Measurements from ENCODE around the gene HCFC1.

The HCFC1 gene

DNA sequence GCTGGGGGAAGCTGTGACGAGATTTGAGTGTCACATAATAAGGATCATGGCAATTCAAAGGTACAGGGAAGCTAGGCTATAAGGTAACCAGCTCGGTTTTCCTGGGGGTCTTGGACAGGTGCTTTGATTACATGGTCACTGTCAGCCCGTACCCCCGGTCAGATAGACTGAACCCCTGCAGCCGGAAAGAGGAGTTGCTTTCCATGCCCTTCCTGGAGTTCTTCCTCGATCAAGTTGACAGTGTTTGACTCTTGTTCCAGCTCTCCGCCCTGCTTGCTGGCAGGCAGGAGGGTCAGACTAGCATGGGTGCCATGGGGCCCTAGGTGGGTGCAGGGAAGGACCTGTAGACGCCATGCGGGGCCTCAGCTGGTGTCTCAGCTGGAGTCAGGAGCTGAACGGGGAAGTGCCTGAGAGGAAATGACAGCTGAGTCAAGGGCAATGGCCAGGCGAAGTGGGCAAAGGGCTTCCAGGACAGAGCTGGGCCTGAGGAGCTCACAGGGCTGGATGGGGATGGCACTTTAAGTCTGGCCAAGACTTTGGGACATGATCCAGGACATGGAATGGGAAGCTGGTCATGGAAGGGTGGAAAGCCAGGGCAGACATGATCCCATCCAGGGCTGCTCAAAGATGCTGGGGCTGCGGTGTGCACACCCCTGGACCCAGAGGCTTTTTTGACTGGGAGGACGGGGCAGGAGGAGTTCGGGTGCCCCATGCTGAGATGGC, 2.5 kb upstream of the HCFC1 start:
- Histone ChIP-seq H3K4me2 (ENCODE audit: insufficient read depth, low read length) (peak overlapping the region; percentile 73), H3K27ac (ENCODE audit: low read length) (peak overlapping the region; percentile 100), H3K9me3 (ENCODE audit: insufficient read depth, low read length, severe bottlenecking) (no peaks in the 10 kb centered on the region), H2AFZ (ENCODE audit: low read depth, low read length) (peak overlapping the region; percentile 31; the same call in 1 of the 2 replicates), H3K4me3 (ENCODE audit: low read depth in 1 of 2, low read length in 2 of 2) (peak overlapping the region in 1 of 2 experiments; percentile 90; a peak in 2 of 4 replicates), H3K27me3 (ENCODE audit: insufficient read depth, low read length, poor library complexity) (no peaks in the 10 kb centered on the region), H4K20me1 (ENCODE audit: insufficient read depth, low read length) (peaks cover 7% of the 10 kb centered on the region), H3K79me2 (ENCODE audit: insufficient read depth, low read length) (peaks cover 48% of the 10 kb centered on the region), H3K9ac (ENCODE audit: low read depth, low read length) (peak overlapping the region; percentile 99), H3K36me3 (ENCODE audit: insufficient read depth, low read length) (peaks cover 8% of the 10 kb centered on the region; the same call in 1 of the 2 replicates), H3K4me1 (ENCODE audit: insufficient read depth, low read length) (peaks cover 19% of the 10 kb centered on the region)
- TF ChIP-seq, protein P1, sequence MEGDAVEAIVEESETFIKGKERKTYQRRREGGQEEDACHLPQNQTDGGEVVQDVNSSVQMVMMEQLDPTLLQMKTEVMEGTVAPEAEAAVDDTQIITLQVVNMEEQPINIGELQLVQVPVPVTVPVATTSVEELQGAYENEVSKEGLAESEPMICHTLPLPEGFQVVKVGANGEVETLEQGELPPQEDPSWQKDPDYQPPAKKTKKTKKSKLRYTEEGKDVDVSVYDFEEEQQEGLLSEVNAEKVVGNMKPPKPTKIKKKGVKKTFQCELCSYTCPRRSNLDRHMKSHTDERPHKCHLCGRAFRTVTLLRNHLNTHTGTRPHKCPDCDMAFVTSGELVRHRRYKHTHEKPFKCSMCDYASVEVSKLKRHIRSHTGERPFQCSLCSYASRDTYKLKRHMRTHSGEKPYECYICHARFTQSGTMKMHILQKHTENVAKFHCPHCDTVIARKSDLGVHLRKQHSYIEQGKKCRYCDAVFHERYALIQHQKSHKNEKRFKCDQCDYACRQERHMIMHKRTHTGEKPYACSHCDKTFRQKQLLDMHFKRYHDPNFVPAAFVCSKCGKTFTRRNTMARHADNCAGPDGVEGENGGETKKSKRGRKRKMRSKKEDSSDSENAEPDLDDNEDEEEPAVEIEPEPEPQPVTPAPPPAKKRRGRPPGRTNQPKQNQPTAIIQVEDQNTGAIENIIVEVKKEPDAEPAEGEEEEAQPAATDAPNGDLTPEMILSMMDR (IDR thresholded peaks at IDR 0.05; ENCODE audit: borderline replicate concordance, extremely low read depth, low read length, poor library complexity, severe bottlenecking) = no peak
- TF ChIP-seq EZH2 (IDR thresholded peaks at IDR 0.05; ENCODE audit: borderline replicate concordance, low read depth, low read length, severe bottlenecking) = no peak
- ATAC-seq (ENCODE audit: insufficient read depth, low read depth) (no peak), DNase-seq (no peak)

DNA sequence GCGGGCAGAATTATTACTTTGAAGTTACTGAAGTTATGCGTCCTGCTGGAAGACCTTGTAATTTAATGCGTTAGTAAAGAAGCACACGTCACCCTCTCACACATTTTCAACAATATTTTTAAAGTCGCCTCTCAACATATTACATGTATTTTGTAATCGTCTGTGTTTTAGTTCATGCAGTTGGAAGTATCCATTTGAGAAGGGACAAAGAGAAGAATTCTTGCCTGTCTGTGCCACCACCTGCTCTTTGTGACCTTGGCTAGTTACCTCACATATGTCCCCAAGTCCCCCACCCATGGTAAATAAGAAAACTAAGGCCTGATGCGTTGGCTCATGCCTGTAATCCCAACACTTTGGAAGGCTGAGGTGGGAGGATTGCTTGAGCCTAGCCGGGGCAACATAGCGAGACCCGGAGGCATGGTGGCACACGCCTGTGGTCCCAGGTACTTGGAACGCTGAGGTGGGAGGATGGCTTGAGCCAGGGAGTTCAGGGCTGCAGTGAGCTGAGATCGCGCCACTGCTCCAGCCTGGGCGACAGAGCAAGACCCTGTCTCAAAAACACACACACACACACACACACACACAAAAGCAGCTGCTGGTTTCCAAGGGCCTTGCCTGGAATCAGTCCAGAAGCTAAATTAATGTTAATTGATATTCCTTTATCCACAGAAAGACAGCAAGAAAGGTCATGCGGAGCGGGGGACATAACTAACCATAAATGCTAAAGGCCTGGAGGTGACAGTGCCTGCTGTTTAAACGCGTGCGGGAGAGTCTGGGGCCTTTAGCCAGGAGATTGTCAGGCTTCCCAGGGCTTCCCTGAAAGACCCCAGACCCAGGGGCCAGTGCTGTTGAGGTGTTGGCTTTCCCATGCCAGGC, 1.7 kb upstream of the HCFC1 start:
- ATAC-seq (ENCODE audit: insufficient read depth, low read depth) = no peak
- no peak for TF ChIP-seq EZH2 (IDR thresholded peaks at IDR 0.05; ENCODE audit: borderline replicate concordance, low read depth, low read length, severe bottlenecking)
- TF ChIP-seq, protein P1 (IDR thresholded peaks at IDR 0.05; ENCODE audit: borderline replicate concordance, extremely low read depth, low read length, poor library complexity, severe bottlenecking) = no peak
- peak overlapping the region; percentile 31 for H2AFZ ChIP-seq (ENCODE audit: low read depth, low read length)

DNA sequence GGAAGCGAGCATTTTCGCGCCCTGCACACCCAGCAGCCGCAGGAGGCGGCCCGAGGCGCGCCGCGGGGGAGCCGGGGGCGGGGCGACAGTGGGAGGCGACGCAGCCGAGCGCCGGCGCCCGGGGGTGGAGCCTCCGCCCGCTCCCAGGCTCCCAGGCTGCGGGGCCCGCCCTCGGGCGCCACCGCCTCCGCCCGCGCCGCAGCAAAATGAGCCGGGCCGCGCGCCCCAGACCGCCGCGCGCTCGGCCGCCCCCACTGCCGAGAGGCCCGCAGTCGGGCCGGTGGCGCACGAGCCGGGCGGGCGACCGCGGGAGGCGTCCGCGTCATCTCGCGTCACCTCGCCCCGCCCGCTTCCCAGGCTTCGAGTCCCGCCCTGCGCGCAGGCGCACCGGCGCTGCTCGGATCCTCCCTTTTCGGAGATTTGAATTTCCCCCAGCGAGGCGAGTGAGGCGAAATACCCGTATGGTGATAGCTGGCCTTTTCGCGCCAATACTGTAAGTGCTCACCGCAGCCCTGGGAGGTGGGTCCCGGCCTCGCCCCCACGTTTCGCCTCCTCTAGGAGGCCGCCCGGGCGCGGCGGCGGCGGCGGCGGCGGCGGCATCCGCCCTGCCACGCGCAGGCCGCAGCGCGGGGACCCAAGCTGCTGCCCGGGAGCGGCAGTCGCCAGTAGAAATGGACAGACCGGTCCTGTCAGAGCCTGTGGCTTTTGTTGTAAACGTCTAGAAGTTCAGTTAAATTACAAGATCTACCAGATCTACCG, 929 bp upstream of the HCFC1 start, which contains the start of gene TMEM187:
TSS of gene TMEM187 (plus strand) at position 387 of the 759 bp plus-strand sequence. CDS start 9,309 bp downstream, outside the sequence.
- peak; percentile 93 for DNase-seq
- H4K20me1 ChIP-seq (ENCODE audit: insufficient read depth, low read length) = peaks cover 23% of the 10 kb centered on the region
- no peaks in the 10 kb centered on the region for H3K9me3 ChIP-seq (ENCODE audit: insufficient read depth, low read length, severe bottlenecking)
- peaks cover 64% of the 10 kb centered on the region for H3K79me2 ChIP-seq (ENCODE audit: insufficient read depth, low read length)
- peaks cover 22% of the 10 kb centered on the region for H3K36me3 ChIP-seq (ENCODE audit: insufficient read depth, low read length)
- H3K4me3 ChIP-seq (ENCODE audit: low read depth in 1 of 2, low read length in 2 of 2) = peak within 1 kb of the TSS; percentile 58 to 90
- H3K27ac ChIP-seq (ENCODE audit: low read length) = peak within 1 kb of the TSS; percentile 100
- H3K27me3 ChIP-seq (ENCODE audit: insufficient read depth, low read length, poor library complexity) = no peaks in the 10 kb centered on the region
- no peak for TF ChIP-seq EZH2 (IDR thresholded peaks at IDR 0.05; ENCODE audit: borderline replicate concordance, low read depth, low read length, severe bottlenecking)
- TF ChIP-seq, protein P1 (IDR thresholded peaks at IDR 0.05; ENCODE audit: borderline replicate concordance, extremely low read depth, low read length, poor library complexity, severe bottlenecking) = no peak
- peak within 1 kb of the TSS; percentile 74 for H2AFZ ChIP-seq (ENCODE audit: low read depth, low read length)
- peak within 1 kb of the TSS; percentile 73 for H3K4me2 ChIP-seq (ENCODE audit: insufficient read depth, low read length)
- peak; percentile 44 for ATAC-seq (ENCODE audit: insufficient read depth, low read depth)
- H3K9ac ChIP-seq (ENCODE audit: low read depth, low read length) = peak within 1 kb of the TSS; percentile 99
- H3K4me1 ChIP-seq (ENCODE audit: insufficient read depth, low read length) = peaks cover 33% of the 10 kb centered on the region

More for the DNA sequence above, 1.7 kb upstream of the HCFC1 start:
- Histone ChIP-seq H4K20me1 (ENCODE audit: insufficient read depth, low read length) (peaks cover 15% of the 10 kb centered on the region), H3K36me3 (ENCODE audit: insufficient read depth, low read length) (peaks cover 13% of the 10 kb centered on the region), H3K79me2 (ENCODE audit: insufficient read depth, low read length) (peaks cover 56% of the 10 kb centered on the region), H3K9ac (ENCODE audit: low read depth, low read length) (peak overlapping the region; percentile 99), H3K27me3 (ENCODE audit: insufficient read depth, low read length, poor library complexity) (no peaks in the 10 kb centered on the region), H3K4me2 (ENCODE audit: insufficient read depth, low read length) (peak overlapping the region; percentile 73), H3K9me3 (ENCODE audit: insufficient read depth, low read length, severe bottlenecking) (no peaks in the 10 kb centered on the region), H3K4me3 (ENCODE audit: low read depth in 1 of 2, low read length in 2 of 2) (peak overlapping the region; percentile 55 to 90; a peak in 3 of 4 replicates), H3K4me1 (ENCODE audit: insufficient read depth, low read length) (peaks cover 24% of the 10 kb centered on the region), H3K27ac (ENCODE audit: low read length) (peak overlapping the region; percentile 100)
- DNase-seq = peak; percentile 32
